HG03460 (cell line): ENCODE measurements around the gene ZNF135.

Experiments used
- ATAC-seq: cut with Tn5 transposase; IDR thresholded peaks from one replicate; pipeline ENCODE4 v1.9.1; 2021; ENCODE audit not compliant: unreplicated experiment

ZNF135 gene

GRCh38 chr19:58046856-58047255, 12.2 kb upstream of the ZNF135 start:
- ATAC-seq, result no peak

DNA sequence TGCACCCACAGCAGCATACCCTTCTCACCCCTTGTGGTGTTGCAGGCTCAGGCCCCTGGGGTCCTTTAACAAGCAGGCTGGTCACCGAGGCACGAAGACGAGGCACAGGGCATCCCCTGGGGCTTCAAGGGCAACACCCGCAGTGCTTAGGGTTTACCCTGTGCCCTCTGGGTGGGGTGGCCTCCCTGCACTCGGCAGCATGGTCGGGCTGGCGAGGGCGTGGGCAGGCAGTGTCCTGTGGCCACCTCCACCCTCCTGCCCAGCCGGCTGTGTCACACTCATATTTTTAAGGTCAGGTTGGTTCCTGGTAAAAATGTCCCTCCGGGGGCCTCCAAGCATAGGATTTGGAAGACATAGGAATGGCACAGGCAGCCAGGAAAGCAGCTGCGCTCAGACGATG, 11.4 kb upstream of the ZNF135 start:
- no peak for ATAC-seq

- ATAC-seq, result no peak
Measured at GRCh38 chr19:58052256-58052655, 6.8 kb upstream of the ZNF135 start.

- ATAC-seq, result no peak
Measured at GRCh38 chr19:58053480-58054156, 5.5 kb upstream of the ZNF135 start.

DNA sequence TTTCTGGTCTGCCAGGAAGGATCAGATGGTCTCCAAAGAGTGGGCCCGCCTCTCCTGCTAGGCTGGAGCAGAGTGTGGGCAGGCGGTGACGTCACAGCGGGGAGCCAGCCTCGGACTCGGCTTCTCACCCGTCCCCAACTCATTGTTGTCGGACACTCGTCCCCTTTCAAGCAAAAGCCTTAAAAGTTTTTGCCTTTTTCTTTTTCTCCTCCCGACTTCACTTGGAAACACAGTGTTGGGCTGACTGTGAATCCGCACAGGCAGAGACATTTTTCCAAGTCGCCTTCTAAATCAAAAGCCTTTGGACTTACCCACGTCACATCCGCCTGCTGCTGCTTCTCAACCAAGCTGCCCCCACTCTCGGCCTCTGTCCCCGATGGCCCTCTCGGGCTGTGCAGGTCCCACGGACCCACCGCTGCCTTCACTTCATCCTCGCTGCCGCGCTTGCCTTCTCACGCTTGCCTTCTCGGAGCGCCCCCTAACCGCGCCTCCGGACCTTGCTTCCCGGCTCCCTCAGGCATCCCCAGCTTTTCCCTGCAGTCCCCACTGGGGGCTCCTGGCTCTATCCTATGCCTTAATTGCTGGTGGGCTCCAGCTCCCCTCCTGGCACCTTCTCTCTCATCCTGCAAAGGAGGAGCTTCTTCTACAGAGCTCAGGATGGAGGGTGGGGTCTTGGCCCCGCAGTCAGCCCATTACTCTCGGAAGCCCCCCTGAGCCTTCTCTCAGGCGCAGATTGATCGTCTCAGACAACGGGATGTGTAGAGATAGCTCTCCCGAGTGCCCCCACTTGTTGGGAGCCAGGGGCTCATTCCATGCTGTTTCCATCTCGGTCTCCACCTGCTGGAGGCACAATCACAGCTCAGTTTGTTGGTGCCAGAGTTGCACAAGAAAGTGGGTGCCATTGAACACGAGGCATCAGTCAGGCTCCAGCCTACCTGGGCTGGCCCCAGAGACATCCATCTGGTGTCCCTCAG, 3.9 kb upstream of the ZNF135 start:
- no peak for ATAC-seq

- no peak for ATAC-seq
Measured at GRCh38 chr19:58056261-58056660, 2.8 kb upstream of the ZNF135 start.

GRCh38 chr19:58056861-58057260, 2.2 kb upstream of the ZNF135 start:
- ATAC-seq, result no peak

DNA sequence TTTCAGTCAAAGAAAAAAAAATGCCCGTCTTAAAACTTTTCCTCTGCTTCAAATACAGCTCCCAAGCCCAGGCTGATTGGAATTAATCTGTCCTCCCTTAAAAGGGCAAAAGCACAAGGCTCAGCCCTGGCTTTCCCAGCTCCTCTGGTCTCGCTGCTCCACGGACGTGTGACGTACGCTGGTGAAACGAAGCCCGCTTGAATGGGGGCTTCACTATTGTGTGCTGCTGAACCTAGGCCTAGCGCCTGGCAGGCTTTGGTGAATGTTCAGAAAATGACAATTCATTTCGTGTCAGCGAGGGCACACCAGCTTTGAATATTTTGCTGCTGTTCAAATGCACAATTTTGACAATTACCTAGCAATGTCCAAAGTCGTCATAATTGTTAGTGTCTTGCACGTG, 615 bp upstream of the ZNF135 start:
- no peak for ATAC-seq

DNA sequence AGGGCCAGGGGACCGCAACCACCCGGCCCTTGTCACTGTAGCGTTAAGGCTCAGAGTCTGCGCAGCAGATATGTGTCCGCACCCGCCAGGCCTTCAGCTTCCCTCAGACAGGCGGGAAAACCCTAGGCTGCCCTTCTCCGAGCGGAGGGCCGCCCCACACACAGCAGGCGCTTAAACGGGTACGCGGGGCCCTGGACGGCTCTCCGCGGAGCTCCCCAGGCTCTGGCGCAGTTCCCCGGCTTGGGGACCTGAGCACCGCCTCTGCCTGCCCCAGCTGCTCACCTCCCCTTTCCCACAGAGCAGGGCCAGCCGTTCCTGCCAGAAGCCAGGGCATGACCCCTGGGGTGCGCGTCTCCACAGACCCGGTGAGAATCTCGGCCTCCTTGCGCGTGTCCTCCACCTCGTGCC, 593 bp downstream of the ZNF135 start:
- ATAC-seq, result no peak

- ATAC-seq, result no peak
Measured at GRCh38 chr19:58060231-58060630, 1.1 kb downstream of the ZNF135 start.

DNA sequence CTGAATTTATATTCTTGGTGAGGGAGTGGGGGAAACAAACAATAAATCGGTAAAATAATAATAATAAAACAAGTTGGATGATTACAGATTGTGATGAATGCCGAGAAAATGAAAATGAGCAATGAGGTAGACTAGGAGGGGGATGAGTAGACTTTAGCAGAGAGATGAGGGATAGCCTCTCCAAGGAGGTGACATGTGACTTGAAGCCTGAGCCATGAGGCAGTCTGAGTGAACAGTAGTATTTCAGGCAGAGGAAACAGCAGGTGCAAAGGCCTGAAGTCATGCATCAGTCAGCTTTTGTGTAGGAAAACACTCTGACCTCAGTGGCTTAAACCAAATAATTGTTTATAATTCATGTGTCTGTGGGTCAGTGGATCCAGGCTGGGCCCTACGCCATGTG, 4.6 kb downstream of the ZNF135 start:
- no peak for ATAC-seq

GRCh38 chr19:58067240-58067912, 8.3 kb downstream of the ZNF135 start:
- ATAC-seq, result no peak

DNA sequence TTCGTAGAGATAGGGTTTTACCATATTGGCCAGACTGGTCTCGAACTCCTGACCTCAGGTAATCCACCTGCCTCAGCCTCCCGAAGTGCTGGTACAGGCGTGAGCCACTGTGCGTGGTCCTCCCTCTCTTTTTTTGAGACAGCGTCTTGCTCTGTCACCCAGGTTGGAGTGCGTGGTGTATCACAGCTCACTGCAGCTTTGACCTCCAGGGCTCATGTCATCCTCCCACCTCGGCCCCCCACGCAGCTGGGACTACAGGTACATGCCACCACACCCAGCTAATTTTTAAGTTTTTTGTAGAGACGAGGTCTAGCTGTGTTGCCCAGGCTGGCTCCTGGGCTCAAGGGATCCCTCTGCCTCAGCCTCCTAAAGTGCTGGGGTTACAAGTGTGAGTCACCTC, 20.7 kb downstream of the ZNF135 start:
- no peak for ATAC-seq

- no peak for ATAC-seq
Measured at GRCh38 chr19:58083021-58083420, 23.9 kb downstream of the ZNF135 start.

GRCh38 chr19:58084596-58085347, 25.7 kb downstream of the ZNF135 start:
- ATAC-seq, result no peak

- ATAC-seq, result no peak
Measured at GRCh38 chr19:58085348-58085875, 26.3 kb downstream of the ZNF135 start.

- no peak for ATAC-seq
Measured at GRCh38 chr19:58086825-58087710, 28.0 kb downstream of the ZNF135 start.

- no peak for ATAC-seq
Measured at GRCh38 chr19:58088521-58089052, 29.5 kb downstream of the ZNF135 start.

DNA sequence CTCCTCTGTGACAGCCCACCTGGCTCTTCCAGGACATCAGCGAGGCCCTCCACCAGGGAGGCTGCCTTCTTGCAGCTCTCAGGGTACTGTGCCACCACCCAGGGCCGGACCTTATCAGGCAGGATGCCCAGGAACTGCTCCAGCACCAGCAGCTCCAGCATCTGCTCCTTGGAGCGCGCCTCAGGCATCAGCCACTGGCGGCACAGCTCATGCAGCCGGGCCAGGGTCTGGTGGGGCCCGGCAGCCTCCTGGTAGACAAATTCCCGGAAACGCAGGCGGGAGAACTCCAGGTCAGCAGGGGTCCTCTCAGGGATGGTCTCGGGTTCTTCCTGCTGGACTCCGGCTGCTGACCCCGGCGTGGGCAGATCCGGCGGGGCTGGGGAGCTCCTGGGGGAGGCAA, 30.8 kb downstream of the ZNF135 start:
- ATAC-seq, result no peak
